MM.1S (cell line): Measurements from ENCODE around the gene EPB41.
"Not testable (repeated sequence)": the region's sequence is repeated elsewhere in the genome, so short reads cannot be mapped to it uniquely, and the experiment has no call there.

ENCODE experiments used
- EZH2 ChIP-seq: fragments of 300-600 bp; sonication (generic); optimal IDR thresholded peaks from 2 replicates; pipeline ENCODE3; 2017; ENCODE audit warnings: low read depth, mild to moderate bottlenecking, antibody characterized with exemption, low read length, mixed read lengths
- EZH2phosphoT487 ChIP-seq: fragments of 300-600 bp; sonication (generic); IDR thresholded peaks from 2 replicates; pipeline ENCODE4 v1.6.1; 2018; ENCODE audit warnings: antibody characterized with exemption, low read length
- TF ChIP-seq, protein P1 (sequence below): fragments of 300-600 bp; sonication (generic); IDR thresholded peaks from 2 replicates; pipeline ENCODE4 v1.5.1; 2016; ENCODE audit warnings: antibody characterized with exemption, low read length, mixed read lengths

DNA sequence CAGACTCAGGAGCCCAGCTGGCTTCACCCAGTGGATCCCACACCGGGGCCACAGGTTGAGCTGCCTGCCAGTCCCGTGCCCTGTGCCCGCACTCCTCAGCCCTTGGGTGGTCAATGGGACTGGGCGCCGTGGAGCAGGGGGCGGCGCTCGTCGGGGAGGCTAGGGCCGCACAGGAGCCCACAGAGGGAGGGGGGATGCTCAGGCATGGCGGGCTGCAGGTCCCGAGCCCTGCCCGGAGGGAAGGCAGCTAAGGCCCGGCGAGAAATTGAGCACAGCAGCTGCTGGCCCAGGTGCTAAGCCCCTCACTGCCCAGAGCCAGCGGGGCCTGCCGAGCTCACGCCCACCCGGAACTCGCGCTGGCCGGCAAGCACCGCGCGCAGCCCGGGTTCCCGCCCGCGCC is 216.7 kb downstream of the EPB41 start:
- TF ChIP-seq, protein P1, sequence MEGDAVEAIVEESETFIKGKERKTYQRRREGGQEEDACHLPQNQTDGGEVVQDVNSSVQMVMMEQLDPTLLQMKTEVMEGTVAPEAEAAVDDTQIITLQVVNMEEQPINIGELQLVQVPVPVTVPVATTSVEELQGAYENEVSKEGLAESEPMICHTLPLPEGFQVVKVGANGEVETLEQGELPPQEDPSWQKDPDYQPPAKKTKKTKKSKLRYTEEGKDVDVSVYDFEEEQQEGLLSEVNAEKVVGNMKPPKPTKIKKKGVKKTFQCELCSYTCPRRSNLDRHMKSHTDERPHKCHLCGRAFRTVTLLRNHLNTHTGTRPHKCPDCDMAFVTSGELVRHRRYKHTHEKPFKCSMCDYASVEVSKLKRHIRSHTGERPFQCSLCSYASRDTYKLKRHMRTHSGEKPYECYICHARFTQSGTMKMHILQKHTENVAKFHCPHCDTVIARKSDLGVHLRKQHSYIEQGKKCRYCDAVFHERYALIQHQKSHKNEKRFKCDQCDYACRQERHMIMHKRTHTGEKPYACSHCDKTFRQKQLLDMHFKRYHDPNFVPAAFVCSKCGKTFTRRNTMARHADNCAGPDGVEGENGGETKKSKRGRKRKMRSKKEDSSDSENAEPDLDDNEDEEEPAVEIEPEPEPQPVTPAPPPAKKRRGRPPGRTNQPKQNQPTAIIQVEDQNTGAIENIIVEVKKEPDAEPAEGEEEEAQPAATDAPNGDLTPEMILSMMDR = not testable (repeated sequence)
- not testable (repeated sequence) for TF ChIP-seq EZH2, EZH2phosphoT487
